ENCODE data around the gene MED13L.
"Not testable (repeated sequence)": the region's sequence is repeated elsewhere in the genome, so short reads cannot be mapped to it uniquely, and the experiment has no call there.

MED13L gene

DNA sequence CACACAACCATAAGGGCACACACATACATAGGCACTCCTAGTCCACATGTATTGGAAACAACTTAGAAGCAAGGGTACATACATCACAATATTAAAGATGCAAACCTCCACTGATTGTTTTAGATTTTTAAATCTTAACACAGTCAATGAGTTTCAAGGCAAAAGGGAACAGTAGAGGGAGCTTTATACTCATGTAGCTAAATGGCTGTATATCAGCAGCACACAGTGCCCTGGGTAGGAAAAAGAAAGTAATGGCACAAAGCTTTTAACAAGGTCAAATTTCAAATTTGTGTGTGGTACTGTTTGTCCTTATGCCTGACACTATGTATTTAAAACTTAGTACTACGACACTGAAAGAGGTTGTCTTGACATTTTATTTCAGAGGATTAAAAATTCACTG, 262.0 kb downstream of the MED13L start:
- DNase-seq (ENCODE audit: low read depth in 2 of 2): no peak

DNA sequence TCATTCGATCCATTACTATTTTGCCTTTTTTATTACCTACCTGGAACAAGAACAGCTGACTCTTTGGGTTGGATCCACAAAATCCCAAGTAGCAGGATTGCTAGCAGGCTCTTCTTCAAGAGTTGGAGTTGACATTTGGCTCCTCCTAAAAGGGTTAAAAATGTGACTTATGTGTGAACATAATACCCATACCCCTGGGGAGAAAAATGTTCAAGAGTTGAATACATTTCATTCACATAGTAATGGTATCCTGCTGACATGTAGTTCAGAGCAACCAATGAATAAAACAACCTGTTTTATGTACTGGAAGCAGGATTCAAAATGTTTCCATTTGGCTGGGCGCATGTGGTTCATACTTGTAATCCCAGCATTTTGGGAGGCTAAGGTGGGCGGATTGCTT, 264.7 kb downstream of the MED13L start:
- DNase-seq (ENCODE audit: low read depth in 2 of 2): no peak

DNA sequence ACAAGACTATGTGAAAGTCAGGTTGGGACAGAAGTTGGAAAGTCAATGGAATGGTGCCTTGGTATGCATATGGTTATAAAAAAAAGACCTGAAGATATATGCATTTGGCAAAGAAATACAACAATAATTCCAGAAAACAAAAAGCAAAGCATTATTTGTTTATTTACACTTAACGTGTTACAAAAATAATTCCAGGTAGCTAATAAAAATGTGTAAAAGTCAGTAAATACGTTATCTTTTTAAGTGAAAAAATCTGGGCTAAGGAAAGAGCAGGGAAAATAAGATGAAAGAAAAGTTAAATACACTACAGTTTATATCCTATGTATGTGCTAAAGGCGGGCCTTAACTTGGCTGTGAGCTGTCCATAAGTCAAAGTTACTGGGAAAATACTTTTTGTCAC, 266.3 kb downstream of the MED13L start:
- DNase-seq (ENCODE audit: low read depth in 2 of 2): no peak

DNA sequence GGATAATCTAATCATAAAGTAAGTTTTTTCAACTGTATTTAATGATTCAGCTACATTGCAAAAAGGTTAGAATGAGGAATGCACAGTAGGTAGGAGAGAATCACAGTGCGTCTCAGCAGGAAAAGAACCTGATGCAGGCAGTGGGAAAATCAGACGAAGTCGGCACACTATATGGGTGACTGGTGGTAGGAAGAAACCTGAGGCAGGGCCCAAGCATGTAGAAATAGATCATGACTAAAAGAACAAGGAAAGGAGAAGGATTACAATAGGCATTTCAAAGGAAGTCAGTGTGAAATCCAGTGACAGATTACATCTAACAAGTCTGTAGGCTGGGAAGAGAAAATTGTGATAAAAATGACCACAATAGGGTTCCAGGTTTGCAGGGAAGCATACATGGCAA, 267.0 kb downstream of the MED13L start:
- no peak for DNase-seq (ENCODE audit: low read depth in 2 of 2)

DNA sequence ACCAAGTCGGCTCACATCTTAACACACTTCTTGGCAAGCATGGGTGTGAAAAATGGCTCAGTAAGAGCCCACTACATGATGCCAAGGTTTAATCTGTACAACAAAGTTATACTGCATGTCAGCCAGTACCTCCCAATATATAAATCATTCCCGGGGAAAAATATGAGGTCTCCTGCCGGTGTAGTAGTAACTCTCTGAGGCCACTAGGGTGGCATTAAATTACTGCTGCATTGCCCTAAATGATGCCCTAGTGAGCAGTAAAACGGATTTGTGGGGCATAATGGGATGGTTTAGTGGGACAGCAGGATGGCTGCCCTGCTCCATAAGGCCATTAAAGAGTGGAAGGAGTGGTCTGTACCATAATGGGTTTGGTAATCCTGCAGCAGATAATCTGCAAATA, 267.7 kb downstream of the MED13L start:
- DNase-seq (ENCODE audit: low read depth in 2 of 2): no peak

DNA sequence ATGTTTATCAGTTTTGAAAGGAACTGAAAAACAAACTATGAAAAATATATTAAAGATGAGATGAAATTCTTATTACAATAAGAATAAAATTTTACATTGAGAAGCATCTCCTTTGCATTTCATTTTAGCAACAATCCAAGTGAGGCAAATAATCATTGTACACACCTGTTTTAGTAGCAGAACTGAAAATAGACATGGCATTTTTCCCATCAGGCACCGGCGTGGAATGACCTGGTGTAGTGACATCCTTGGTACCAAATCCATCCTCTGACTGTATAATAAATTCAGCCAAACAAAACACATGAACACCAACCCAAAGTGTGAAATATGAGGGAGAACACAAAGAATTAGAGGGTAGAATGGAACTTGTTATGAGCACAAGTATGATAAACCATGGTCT, 271.4 kb downstream of the MED13L start:
- no peak for DNase-seq (ENCODE audit: low read depth in 2 of 2)

DNA sequence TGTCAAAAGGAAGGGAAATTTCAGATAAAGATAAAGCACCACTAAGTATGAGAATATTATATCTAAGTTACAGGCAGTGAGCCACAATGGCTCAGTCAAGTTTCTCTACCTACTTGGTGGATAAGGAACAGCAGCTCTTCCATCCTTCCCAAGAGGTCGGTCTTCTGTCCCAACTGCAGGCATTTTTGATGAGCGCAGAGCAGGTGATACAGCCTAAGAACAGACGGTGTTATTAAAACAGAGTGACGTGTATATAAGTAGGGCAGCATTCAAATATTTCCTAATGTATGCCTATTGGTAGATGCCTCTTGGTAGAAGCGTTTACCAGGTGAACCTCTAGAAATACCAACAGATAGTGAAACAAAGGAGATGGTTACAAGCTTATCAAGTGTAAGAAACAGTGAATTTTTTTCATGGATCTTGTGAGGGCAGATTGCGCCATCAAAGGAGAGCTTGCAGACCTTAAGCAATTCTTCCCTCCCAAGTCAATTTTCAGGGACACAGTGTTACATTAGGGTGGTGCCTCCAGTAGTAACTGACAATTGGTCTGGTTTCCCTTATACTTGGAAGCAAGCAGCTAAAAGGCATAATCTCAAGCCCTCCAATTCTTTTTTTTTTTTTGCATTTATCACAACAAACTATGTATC, 274.5 kb downstream of the MED13L start:
- DNase-seq (ENCODE audit: low read depth in 2 of 2): no peak

DNA sequence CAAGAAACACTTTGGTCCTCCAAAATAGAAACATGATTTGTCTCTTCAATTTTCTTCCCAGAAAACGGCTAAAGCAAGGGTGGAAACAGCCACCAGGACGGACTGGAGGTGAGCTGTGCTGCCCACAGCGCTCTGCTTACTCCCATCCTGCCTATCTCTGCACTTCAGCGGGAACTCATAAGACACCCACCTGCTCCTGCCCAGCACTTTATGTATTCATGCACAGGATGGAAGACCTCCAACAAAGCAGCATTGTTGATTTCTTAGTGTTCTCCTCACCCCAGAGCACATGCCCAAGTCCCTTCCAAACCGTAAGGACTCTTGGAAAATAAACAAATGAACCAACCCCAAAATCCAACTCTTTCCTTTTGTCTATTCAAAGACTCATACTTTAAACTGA, 277.2 kb downstream of the MED13L start:
- no peak for DNase-seq (ENCODE audit: low read depth in 2 of 2)

DNA sequence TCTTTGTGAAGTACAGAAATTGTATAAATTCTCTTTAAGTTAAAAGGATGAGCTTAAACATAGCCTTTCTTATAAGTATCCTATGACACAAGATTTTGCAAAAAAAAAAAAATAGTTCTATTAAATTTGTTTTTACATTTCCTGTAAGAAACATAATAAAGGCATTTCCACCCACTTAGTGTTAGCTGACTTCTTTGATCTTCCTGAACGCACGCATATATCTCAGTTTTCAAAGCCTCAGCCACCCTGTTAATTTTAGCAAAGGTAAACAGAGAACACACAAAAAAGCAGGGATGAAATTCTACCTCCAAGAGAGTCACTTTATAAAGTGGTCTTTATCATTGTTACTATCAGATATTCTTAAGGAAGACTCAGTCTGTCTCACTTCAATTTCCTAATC, 277.9 kb downstream of the MED13L start:
- no peak for DNase-seq (ENCODE audit: low read depth in 2 of 2)

DNA sequence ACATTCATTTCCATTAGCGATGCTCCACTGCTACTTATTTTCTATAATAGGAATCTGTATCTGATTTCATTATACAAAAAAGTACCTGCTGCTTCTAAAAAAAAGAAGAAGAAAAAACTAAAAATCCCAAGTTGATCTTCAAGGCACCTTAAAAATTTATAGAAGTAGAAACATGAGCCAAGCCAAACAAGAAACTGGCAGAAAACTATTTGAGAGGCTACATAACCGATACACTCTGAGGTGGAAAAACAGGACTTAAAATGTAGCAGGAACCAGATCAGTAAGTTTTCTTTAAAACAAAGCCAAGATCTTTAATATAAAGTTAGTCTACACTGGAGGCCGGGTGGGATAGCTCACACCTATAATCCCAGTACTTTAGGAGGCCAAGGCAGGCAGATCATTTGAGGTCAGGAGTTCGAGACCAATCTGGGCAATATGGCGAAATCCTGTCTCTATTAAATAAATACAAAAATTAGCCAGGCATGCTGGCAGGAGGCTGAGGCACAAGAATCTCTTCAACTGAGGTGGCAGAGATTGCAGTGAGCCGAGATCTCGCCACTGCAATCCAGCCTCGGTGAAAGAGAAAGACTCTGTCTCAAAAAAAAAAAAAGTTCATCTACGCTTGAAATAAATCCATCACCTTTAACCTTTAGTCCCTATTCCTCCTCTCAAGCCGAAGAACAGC, 278.6 kb downstream of the MED13L start:
- DNase-seq (ENCODE audit: low read depth in 2 of 2): no peak

DNA sequence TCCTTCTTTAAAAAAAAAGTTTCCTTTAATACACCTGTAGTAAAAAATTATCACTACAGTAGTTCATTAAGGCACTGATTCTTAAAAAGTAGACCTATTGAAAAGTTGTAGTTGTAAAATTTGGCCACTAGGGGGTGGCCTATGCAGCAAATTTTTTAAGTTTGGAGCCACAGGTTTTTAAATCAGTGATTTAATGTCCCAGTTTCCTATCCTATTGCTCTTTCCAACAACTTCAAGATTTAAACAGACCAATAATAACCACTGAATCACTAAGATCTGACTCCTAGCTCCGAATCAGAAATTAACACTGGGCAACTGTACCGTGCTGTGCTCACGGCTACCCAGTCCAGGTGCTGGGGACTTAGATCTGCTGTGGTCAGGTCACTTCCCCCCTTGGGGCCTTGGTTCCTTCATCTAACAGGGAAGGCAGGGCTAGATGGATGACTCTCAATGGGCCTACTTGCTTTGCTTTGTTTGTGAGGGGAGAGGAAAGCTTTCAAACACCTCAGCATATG, 279.3 kb downstream of the MED13L start:
- DNase-seq (ENCODE audit: low read depth in 2 of 2): no peak

DNA sequence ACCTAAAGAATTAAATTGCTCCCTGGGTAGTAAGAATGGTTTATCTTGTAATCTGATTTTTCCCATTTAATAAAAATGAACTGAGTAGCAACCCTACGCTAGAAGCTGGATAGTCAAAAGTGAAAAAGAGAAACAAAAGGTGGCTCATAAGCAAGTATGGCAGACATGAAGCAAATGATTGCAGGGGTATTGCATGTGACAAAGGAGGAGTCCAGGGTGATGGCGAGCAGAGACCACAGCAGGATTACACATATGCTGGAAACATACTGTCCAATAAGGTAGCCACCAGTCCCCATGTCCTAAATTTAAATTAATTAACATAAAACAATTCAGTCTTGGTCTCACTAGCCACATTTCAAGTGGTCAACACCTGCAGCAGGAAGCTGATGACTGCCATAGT, 283.8 kb downstream of the MED13L start:
- no peak for DNase-seq (ENCODE audit: low read depth in 2 of 2)

DNA sequence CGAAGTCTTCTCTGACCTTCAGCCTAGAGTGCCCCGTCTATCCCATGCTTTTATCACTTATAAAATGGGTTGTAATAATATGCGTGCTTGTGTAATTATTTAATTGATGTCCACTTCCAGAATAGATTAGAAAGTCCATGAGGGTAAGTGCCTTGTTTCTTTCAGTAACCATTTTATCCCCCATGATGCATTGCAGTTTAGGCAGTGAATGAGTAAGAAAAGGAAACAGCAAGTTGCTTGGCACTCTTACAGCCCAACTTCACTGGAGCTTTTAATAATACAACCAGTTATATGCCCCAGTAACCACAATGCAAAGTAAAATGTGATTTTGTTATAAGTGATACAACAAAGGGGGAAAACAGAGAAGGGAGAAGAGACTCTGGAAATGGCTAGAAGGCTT, 287.3 kb downstream of the MED13L start:
- DNase-seq (ENCODE audit: low read depth in 2 of 2): no peak

DNA sequence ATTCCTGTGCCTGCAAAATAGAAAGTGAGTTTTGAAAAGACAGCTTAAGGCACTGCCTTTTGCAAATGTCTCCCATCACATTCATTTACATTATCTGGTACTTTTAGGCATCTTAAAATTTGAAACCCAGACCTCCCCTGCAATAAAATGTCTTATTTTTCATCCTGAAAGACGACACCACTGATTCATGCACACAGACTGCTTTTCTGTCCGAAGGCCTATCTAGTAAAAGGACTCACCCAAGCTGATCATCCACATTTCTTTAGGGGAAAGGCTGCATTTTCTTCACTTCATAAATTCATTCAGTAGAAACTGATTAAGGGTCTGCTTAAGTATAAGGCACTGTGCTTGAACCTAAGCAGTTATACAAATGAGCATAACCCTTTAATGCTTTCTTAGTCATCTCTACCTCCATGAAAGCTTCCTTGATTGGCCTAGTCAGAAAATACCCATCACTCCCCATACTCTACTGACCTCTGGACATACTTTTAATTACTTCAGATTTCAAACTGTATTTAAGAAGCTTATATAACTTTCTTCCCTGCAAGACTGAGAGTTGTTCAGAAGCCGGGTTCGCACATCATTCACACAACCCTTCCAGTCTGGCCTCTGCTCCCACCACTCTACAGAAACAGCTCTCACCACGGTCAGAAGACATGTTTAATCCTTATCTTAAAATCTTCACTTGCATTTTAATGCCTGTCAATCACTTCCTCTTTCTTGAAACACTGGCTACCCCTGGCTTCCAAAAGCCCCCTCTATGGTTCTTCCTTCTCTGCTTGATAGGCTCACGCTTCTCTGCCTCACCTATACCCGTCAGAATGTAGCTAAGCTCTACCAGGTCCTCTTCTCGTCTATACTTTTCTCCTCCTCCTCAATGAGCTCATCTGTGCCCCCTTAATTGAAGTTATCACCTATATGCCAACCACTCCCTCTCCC, 288.6 kb downstream of the MED13L start:
- no peak for DNase-seq (ENCODE audit: low read depth in 2 of 2)

DNA sequence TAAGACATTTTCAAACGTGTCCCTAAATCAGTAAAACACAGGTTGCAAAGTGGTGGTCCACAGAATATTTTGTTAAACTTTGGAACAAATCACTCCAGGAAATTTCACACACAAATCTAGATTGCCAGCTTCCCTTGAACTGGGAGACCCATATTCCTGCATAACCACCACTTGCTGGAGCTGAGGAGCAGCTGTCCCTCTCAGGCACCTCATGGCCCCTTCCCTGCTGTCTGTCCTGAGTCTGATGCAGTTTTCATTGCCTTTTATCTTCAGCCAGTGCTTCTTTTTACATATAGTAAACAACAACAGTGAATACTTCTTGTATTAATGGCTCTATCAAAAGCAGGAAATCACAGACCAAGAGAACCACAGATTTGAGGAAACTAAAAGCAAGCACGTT, 289.3 kb downstream of the MED13L start:
- DNase-seq (ENCODE audit: low read depth in 2 of 2): no peak

DNA sequence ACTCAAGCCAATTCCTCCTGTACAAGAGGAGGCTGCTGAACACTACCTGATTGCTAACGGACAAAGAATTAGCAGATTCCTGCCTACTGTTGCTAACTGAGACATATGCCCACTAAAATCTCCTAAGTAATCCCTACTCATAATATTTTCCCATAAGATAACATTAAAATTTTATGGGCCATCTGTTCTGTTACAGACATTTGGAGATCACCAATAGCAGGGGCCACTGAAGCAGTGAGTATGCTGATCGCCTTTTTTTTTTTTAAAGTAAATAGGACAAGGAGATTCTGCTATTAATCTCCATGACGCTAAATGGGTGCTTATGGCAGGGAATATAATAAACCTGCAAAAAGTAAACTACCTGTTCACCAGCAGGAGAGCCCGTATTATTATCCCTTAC, 292.9 kb downstream of the MED13L start:
- DNase-seq (ENCODE audit: low read depth in 2 of 2): no peak

DNA sequence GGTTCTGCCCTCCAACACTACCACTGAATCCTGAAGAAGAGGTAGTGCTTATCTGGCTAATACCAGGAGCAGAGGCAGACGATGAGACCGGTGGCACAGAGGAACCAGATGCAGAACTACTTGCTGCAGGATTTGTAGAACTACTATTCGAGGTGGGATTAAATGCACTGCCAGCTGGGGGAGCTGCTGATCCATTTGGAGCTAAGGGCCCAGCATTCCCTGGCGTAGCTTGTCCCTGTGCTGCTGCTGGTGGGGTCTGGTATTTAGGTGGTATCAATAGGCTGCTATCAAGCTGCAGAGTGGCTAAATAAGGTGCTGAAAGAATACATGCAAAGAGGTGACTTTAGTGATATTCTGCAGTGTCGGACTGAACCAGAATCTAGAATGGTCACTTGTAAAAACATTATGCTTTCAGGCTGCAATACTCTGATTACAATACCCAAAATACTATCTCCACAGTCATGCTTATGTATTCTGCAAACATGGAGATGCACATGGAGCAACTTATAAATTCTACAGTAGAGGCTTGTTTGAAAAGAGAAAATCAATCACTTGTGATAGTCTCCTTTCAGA, 294.2 kb downstream of the MED13L start:
- DNase-seq (ENCODE audit: low read depth in 2 of 2): no peak

DNA sequence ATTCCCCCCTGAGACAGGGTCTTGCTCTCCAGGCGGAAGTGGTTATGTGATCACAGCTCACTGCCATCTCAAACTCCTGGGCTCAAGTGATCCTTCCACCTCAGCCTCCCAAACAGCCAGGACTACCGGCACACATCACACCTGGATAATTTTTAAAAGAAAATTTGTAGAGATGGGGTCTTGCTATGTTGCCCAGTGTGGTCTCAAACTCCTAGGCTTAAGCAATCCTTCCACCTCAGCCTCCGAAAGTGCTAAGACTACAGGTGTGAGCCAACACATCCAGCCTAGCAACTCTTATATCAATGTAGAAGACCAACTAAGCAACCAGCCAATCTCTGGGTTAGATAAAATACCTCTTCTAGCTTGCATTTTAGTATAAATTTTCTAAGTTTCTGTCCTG, 297.2 kb downstream of the MED13L start:
- DNase-seq (ENCODE audit: low read depth in 2 of 2): no peak

DNA sequence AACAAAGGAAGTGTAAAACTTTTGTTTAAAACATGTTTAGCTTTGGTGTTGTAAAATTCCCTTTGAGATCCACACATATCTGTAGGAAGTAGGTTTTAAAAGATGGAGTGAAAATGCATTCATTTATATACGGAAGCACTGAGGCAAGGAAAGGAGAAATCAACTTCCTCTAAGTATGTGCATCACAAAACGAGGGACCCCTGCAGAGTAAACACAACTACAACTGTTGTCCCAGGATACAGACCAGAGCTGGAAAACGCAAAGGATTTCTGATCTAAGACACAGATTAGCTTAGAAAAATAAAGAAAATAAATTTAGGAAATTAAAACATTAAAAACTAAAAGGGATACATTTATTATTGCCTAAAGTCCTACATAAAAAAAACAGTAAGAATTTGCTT, 297.6 kb downstream of the MED13L start:
- DNase-seq (ENCODE audit: low read depth in 2 of 2): no peak

DNA sequence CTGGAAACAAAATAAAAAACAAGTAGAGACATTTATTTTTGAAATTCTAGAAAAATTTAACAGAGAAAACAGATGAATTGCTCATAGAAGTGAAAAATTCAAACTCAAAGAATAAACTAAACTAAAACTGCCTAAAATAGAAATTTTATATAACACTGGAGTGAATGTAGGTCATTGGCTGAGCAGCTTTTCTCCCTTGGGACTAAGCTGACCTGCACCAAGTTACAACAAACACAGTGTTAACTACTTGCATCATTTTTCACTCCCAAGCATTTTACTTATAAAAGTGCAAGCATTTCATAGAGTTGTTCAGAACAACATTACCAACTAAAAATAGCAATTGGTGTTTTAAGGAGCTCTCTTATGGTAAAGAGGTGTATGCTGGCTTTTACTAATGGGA, 298.1 kb downstream of the MED13L start:
- no peak for DNase-seq (ENCODE audit: low read depth in 2 of 2)

DNA sequence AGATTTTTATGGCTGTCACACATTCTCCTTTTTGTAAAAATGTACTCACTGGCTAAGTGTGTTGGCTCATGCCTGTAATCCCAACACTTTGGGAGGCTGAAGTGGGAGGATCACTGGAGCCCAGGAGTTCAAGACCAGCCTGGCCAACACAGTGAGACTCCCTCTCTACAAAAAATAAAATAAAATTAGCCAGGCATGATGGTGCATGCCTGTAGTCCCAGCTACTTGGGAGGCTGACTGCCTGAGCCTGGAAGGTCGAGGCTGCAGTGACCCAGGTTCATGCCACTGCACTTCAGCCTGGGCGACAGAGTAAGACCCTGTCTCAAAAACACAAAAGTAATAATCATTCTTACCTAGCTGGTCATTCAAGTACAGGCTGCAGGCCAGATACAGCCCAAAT, 300.7 kb downstream of the MED13L start:
- not testable (repeated sequence) for DNase-seq (ENCODE audit: low read depth in 2 of 2)

DNA sequence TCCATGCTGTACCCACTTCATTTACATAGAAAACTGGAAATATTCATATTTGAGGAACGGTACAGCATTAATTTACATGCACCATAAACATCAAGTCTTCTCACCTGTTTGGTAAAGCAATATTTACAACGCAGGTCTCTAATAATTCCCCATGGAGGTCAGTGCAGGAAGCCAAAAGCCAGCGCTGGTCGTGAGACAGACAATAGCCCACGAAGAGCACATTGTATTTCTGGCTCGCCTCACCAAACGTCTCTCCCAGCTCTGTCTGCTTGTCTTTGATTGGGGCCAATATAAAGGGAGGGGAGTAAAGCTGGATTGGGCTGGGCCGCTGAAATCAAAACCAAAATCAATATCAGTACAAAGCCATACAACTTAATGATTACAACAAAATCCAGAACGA, 302.1 kb downstream of the MED13L start:
- no peak for DNase-seq (ENCODE audit: low read depth in 2 of 2)

All from stimulated activated CD4-positive, alpha-beta T cell treated with anti-CD3 and anti-CD28 coated beads, Interleukin-1b, Interleukin-23, amount 100 ng/mL, for 1 hour (primary cell).